GM21360 (cell line): ENCODE measurements around the gene TEX53.
A peak's percentile ranks its signal among the peaks of the same experiment; 100 is the strongest.

Source experiments
- ATAC-seq: cut with Tn5 transposase; IDR thresholded peaks from one replicate; pipeline ENCODE4 v1.9.1; 2021; ENCODE audit warnings: mild to moderate bottlenecking, moderate library complexity; ENCODE audit not compliant: unreplicated experiment

Gene TEX53

GRCh38 chr9:114680259-114681001 is 22.8 kb upstream of the TEX53 start:
- ATAC-seq: no peak

GRCh38 chr9:114678795-114679194 is 21.2 kb upstream of the TEX53 start:
- no peak for ATAC-seq

GRCh38 chr9:114678130-114678529 is 20.5 kb upstream of the TEX53 start:
- ATAC-seq: no peak

- no peak for ATAC-seq
Observed at GRCh38 chr9:114677418-114677817, 19.8 kb upstream of the TEX53 start.

- no peak for ATAC-seq
Observed at GRCh38 chr9:114676901-114677300, 19.3 kb upstream of the TEX53 start.

DNA sequence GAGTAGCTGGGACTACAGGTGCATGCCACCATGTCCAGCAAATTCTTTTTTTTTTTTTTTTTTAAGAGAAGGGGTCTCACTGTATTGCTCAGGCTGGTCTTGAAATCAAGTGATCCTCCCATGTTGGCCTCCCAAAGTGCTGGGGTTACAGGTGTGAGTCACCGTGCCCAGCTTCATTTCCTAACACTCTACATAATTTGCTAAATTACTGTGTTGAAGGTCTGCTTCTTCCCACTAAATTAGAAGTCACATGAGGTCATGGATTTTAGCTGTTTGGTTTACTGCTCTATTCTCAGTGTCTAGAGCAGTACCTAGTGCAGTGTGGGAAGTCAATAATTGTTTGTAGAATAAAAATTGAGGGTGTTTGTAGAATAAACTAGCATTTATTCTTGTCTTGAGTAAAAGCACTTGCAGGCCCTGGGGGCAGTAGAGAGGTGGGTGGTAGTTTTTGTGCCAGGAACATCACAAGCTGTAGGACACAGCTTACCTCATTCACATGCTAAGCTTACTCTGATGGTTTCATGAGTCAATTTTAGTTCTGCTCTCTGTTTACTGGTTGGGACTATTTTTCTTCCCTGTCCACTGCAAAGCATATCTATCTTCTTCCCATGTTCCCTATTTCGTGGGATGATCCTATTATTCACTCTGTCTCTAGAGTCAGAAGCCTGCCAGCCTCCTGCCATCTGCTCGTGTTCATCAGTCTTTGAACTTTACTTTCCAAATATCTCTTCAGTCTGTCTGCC is 17.4 kb upstream of the TEX53 start:
- ATAC-seq: no peak

GRCh38 chr9:114674076-114674797 is 16.6 kb upstream of the TEX53 start:
- no peak for ATAC-seq

DNA sequence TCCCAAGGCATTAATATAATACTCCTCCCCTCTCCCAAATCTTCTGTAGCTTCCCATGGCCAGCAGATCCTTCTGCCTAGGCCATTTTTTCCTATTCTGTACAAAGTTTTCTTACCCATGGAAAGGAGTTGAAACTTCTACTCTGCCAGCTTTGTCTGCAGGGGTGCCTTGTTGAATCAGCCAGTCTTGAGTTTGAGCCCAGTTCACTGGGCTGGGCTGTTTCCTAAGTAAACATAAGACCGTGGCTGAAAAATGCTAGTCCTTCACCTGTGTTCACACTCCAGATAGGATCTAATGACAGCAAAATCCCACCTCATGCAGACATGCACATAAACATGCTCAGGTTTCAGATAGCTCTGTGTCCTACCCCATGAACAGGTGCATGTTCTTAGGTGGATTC is 14.0 kb upstream of the TEX53 start:
- no peak for ATAC-seq

GRCh38 chr9:114669961-114670360 is 12.4 kb upstream of the TEX53 start:
- no peak for ATAC-seq

GRCh38 chr9:114668146-114668545 is 10.5 kb upstream of the TEX53 start:
- no peak for ATAC-seq

- ATAC-seq: no peak
Observed at GRCh38 chr9:114666851-114667250, 9.2 kb upstream of the TEX53 start.

DNA sequence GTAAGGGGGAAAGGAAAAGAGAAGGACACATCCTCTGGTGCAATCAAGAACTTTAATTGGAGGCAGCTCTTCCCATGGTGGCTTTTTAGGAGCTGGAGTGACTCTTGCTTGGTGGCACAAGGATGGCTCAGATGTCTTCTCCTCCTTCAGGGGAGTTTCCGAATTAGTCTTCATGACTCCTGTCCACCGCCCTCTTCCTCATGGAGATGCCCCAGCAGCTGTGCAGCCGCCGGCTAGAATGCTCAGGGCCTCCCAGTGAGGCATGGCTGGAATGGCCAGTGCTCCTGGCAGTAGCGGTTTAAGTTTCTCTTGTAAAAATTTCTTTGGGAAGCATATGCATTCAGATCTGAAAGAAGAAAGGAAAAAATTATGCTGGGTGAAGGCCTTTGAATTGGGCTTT is 8.8 kb upstream of the TEX53 start:
- no peak for ATAC-seq

DNA sequence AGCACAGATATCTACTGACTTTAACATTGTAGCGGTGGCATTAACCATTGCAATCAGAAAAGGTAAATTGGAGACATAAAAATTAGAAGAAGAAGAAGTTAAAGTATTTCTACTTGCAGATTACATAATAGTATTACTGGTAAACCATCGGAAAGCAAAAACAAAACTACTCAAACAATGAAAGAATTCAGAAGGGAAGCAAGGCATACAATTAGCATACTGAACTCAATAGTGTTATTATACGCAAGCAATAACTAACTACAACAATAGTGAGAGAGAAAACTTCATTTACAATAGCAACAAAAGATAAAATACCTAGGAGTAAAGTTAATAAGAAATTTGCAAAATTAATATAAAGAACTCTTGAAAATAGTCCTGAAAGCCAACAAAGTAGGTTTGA is 6.6 kb upstream of the TEX53 start:
- no peak for ATAC-seq

DNA sequence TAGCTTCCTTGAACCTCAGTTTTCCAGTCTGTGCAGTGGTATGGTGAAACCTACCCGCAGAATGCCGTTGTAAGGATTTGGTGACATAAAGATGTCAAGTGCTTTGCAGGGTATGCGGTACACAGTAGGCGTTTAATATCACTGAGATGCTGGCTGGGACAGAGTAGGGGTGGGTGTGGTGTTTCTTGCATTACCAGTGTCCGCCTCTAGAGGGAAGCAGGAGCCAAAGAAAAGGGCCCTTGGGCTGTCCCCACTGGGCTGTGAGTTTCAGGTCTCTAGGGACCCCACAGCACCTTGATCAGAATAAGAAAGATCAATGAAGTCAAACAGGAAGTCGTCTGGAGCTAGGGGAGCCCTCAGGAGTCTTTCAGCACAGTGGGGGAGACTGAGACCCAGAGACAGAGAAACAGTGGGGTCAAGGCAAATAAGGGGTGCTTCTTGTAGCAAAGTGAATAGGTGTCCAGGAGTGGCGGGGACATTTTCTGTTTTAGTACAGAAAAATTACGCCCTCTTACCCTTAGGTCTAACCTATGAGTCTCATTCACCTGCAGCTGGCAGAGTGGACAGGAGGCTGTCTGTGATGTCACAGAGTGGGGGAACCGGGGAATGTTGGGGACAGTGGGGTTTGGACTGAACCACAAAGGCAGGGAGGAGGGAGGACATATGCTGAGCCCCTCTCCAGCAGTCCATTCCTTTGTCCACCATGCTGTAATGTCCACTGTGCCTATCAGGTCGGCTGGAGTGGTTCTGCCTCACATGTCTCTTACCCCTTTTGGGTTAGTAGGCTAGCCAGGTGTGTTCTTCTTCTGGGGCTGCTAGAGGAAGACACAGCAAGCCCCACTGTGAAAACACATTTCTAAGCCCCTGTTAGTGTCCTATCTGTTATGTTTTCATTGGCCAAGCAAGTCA is 4.7 kb upstream of the TEX53 start:
- peak; percentile 72 for ATAC-seq

GRCh38 chr9:114656301-114656700 is 1.3 kb downstream of the TEX53 start:
- ATAC-seq: no peak

DNA sequence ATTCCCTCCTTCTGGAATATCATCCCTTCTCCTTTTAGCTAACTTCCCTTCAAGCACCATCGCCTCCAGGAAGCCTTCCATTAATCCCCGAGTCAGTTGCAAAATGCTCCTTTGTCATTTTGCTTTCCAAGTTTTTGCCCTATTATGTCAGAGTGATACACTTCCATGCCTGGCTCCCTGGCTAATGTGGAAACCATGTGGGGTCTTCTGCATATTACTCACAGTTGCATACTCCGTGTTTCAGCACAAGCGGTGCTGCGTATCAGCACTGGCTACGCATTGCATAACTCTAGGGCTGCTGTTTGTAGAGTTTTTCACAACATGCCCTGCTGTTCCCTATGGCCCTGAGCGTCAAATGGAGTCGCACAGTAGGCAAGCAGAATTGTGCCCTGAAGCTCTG is 1.9 kb downstream of the TEX53 start:
- no peak for ATAC-seq

DNA sequence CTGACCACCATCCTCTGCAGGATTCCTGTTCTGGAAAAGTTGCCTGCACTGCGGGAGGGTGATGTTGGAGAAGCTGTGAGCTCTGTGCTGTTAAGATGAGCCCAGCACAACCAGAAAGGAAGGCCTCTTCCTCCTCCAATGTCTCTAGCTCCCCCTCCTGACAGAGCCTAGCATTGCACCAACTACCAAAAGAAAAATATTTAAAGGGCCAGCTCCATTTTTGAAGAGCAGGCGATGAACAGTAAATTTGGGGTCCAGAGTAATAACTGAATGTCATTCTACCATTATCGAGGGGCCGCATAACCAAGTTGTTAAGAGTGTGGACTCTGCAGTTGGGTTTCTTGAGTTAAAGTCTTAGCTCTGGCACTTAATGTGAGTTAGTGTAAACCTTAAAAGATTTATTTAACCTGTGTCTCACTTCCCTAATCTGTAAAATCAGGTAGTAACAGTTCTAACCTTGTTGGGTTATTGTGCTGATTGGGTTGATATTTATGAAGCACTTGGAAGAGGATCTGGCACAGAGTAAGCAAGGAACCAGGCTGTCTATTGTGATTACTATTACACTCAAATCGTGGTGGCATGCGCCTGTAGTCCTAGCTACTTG is 3.9 kb downstream of the TEX53 start:
- ATAC-seq: peak; percentile 65

- ATAC-seq: peak; percentile 20
Observed at GRCh38 chr9:114652776-114653555, 4.6 kb downstream of the TEX53 start.

DNA sequence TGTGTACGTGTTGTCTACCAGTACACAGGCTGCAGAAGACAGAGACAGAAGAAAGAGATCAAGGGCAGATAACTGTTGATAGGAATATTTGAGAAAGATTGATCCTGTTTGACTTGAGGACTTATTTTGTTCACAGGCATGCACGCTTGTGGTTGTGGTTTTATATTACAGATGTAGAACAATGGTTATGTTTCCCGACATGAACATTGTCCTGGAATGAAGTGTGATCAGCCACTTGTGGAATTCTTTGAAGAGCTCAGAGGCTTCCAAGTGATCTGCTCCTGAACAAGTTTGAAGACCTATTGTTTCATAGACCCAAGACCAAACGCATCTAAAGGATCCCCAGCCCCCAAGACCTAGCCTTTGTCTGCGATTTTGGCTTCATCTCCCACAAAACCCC is 13.7 kb downstream of the TEX53 start:
- no peak for ATAC-seq

- no peak for ATAC-seq
Observed at GRCh38 chr9:114643001-114643400, 14.6 kb downstream of the TEX53 start.
